DMS79 (cell line): ENCODE measurements around the gene CCDC192.

Experiments
- DNase-seq: peaks from one replicate; lab custom pipeline; 2025; lab: John Stamatoyannopoulos, UW

CCDC192 gene

GRCh38 chr5:127810707-127811490, 107.7 kb downstream of the CCDC192 start:
- no peak for DNase-seq

GRCh38 chr5:127812570-127812969, 109.4 kb downstream of the CCDC192 start:
- DNase-seq: no peak

GRCh38 chr5:127813633-127814587, 110.7 kb downstream of the CCDC192 start:
- DNase-seq: no peak

GRCh38 chr5:127814588-127814973, 111.4 kb downstream of the CCDC192 start:
- DNase-seq: no peak

GRCh38 chr5:127820910-127821553, 117.8 kb downstream of the CCDC192 start:
- DNase-seq: no peak

- DNase-seq: no peak
Observed at GRCh38 chr5:127821896-127822295, 118.7 kb downstream of the CCDC192 start.

GRCh38 chr5:127824126-127824525, 120.9 kb downstream of the CCDC192 start:
- no peak for DNase-seq

- DNase-seq: no peak
Observed at GRCh38 chr5:127826011-127826410, 122.8 kb downstream of the CCDC192 start.

- DNase-seq: no peak
Observed at GRCh38 chr5:127827451-127827850, 124.3 kb downstream of the CCDC192 start.

- no peak for DNase-seq
Observed at GRCh38 chr5:127830157-127830556, 127.0 kb downstream of the CCDC192 start.

GRCh38 chr5:127830829-127831598, 127.8 kb downstream of the CCDC192 start:
- DNase-seq: no peak

- no peak for DNase-seq
Observed at GRCh38 chr5:127832067-127832466, 128.9 kb downstream of the CCDC192 start.

- no peak for DNase-seq
Observed at GRCh38 chr5:127834094-127834531, 130.9 kb downstream of the CCDC192 start.

- no peak for DNase-seq
Observed at GRCh38 chr5:127834554-127834953, 131.4 kb downstream of the CCDC192 start.

GRCh38 chr5:127838661-127839060, 135.5 kb downstream of the CCDC192 start:
- DNase-seq: no peak

GRCh38 chr5:127839072-127839471, 135.9 kb downstream of the CCDC192 start:
- no peak for DNase-seq

- DNase-seq: no peak
Observed at GRCh38 chr5:127839496-127840197, 136.5 kb downstream of the CCDC192 start.

- DNase-seq: no peak
Observed at GRCh38 chr5:127840198-127840524, 137.0 kb downstream of the CCDC192 start.

- no peak for DNase-seq
Observed at GRCh38 chr5:127840809-127841208, 137.6 kb downstream of the CCDC192 start.

- no peak for DNase-seq
Observed at GRCh38 chr5:127844581-127845021, 141.4 kb downstream of the CCDC192 start.

GRCh38 chr5:127846884-127847283, 143.7 kb downstream of the CCDC192 start:
- DNase-seq: no peak
